Lung (tissue), 12 donors: ENCODE results near the gene RBM3. TPM values are rescaled to one million over a fixed set of nuclear protein-coding genes. Genes with fewer than 3 reads are reported as not detected.

ENCODE experiments used
- ATAC-seq: fragments of 200-7000 bp; cut with Tn5 transposase; one replicate; pipeline ENCODE4 v1.9.1; 2020; ENCODE audit warnings: moderate number of reproducible peaks; ENCODE audit not compliant: insufficient read depth, low FRiP score
- DNase-seq, 3 donors: peaks; one replicate each; pipeline ENCODE4 v3.0.0-alpha.2; 2013 to 2017
- H3K27ac ChIP-seq, 2 donors: one replicate each; pipeline ENCODE4 v1.5.1; 2013; ENCODE audit warnings: mild to moderate bottlenecking in 2 of 2, moderate library complexity in 2 of 2, control low read depth in 1 of 2, inconsistent platforms in 1 of 2, low read depth in 1 of 2, low read length in 1 of 2
- H3K27me3 ChIP-seq, 3 donors: one replicate each; pipeline ENCODE4 v1.5.1; 2013; ENCODE audit warnings: low read length in 2 of 3; ENCODE audit not compliant: control insufficient read depth in 3 of 3, insufficient read depth in 3 of 3
- H3K36me3 ChIP-seq, 4 donors: one replicate each; pipeline ENCODE4 v1.5.1; 2013; ENCODE audit warnings: low read length in 4 of 4, mild to moderate bottlenecking in 1 of 4, moderate library complexity in 1 of 4; ENCODE audit not compliant: control insufficient read depth in 4 of 4, insufficient read depth in 4 of 4
- H3K4me1 ChIP-seq, 5 donors: one replicate each; pipeline ENCODE4 v1.5.1; 2013; ENCODE audit warnings: low read length in 5 of 5, mild to moderate bottlenecking in 2 of 5, moderate library complexity in 1 of 5; ENCODE audit not compliant: control insufficient read depth in 5 of 5, insufficient read depth in 5 of 5
- H3K4me3 ChIP-seq: one replicate; pipeline ENCODE4 v1.5.1; 2013; ENCODE audit warnings: mild to moderate bottlenecking, control low read depth, moderate library complexity
- H3K9ac ChIP-seq, 2 donors: one replicate each; pipeline ENCODE4 v1.5.1; 2013; ENCODE audit warnings: low read length in 2 of 2, control low read depth in 1 of 2; ENCODE audit not compliant: insufficient read depth in 1 of 2
- H3K9me3 ChIP-seq, 4 donors: one replicate each; pipeline ENCODE4 v1.5.1; 2013; ENCODE audit warnings: low read length in 3 of 4, mild to moderate bottlenecking in 1 of 4, moderate library complexity in 1 of 4; ENCODE audit not compliant: control insufficient read depth in 4 of 4, insufficient read depth in 3 of 4
- CTCF ChIP-seq: IDR thresholded peaks from 2 replicates; pipeline ENCODE4 v1.5.1; 2012; ENCODE audit warnings: mild to moderate bottlenecking; ENCODE audit errors: control extremely low read depth, extremely low read depth
- WGBS, 2 donors: extraction: QIAGEN DNeasy Blood & Tissue Kit; methylation state at CpG; one replicate each; pipeline ENCODE4 v1.1.7; 2013; 5-methylcytosine and 5-hydroxymethylcytosine counted together
- polyA plus RNA-seq, 2 donors: library from polyadenylated mRNA; stranded (reverse); fragments of 200-250 nt; gene quantifications; one replicate each; pipeline ENCODE4 v1.2.1, GENCODE V29; 2013
- total RNA-seq, 2 donors: library from RNA; depleted of rRNA in 1 of 2; stranded (reverse); fragments of >200 nt in 1 of 2; gene quantifications; one replicate each; pipeline ENCODE4 v1.2.1, GENCODE V29; 2014 to 2021
- donor health status: control.
- donor health status: control.
- donor health status: Bipolar disorder and iron deficiency.
- donor health status: healthy.
- donor health status: DM: yes; HTN: yes; CAD: no.

Gene RBM3
- total and polyA plus RNA-seq, 4 donors: 117 to 346 (median 217) TPM

GRCh38 chrX:48589482-48590162, 15.3 kb downstream of the RBM3 start:
- H3K4me1 ChIP-seq: peaks cover 0 to 7% (median 0%) of the 10 kb centered on the region in 5 donors
- H3K4me3 ChIP-seq: no peak overlapping the region
- no peaks in the 10 kb centered on the region for H3K9me3 ChIP-seq
- no peaks in the 10 kb centered on the region for H3K27me3 ChIP-seq
- no peaks in the 10 kb centered on the region for H3K36me3 ChIP-seq
- H3K27ac ChIP-seq: peak overlapping the region in 1 of 2 donors; percentile 88
- TF ChIP-seq CTCF: no peak
- H3K9ac ChIP-seq: no peak overlapping the region
- DNase-seq (no peak), ATAC-seq (no peak)
- 71 to 77% methylated on average over 13 of the region's 13 CpGs for WGBS, 2 donors

- Histone ChIP-seq H3K27ac (peak overlapping the region; percentile 74 to 88), H3K9ac (no peak overlapping the region), H3K9me3 (no peaks in the 10 kb centered on the region), H3K36me3 (no peaks in the 10 kb centered on the region), H3K4me3 (no peak overlapping the region), H3K27me3 (no peaks in the 10 kb centered on the region), H3K4me1 (peaks cover 0 to 7% (median 0%) of the 10 kb centered on the region in 5 donors)
- 83 to 91% methylated on average over 19 to 21 of the region's 21 CpGs for WGBS, 2 donors
- ATAC-seq: no peak
- no peak for DNase-seq
- no peak for TF ChIP-seq CTCF
Observed at GRCh38 chrX:48590203-48591103, 16.2 kb downstream of the RBM3 start.

GRCh38 chrX:48591255-48591791, 17.0 kb downstream of the RBM3 start:
- Histone ChIP-seq H3K4me3 (no peak overlapping the region), H3K27me3 (no peaks in the 10 kb centered on the region), H3K36me3 (no peaks in the 10 kb centered on the region), H3K9ac (no peak overlapping the region), H3K27ac (peak overlapping the region; percentile 88 to 89), H3K9me3 (no peaks in the 10 kb centered on the region), H3K4me1 (peaks cover 0 to 7% (median 0%) of the 10 kb centered on the region in 5 donors)
- peak in 2 of 3 donors; percentile 21 to 35 for DNase-seq
- no peak for TF ChIP-seq CTCF
- ATAC-seq: peak; percentile 79
- 45 to 56% methylated on average over 9 of the region's 9 CpGs for WGBS, 2 donors
